22Rv1 (cell line): ENCODE data around the gene GUCD1.
"Not testable (repeated sequence)": the region's sequence is repeated elsewhere in the genome, so short reads cannot be mapped to it uniquely, and the experiment has no call there.

Experiments
- ZFX ChIP-seq: fragments of 450-650 bp; IDR thresholded peaks from 2 replicates; pipeline ENCODE4 v1.6.1; 2017; ENCODE audit warnings: antibody characterized with exemption, borderline replicate concordance
- TF ChIP-seq, protein P1 (sequence below): fragments of 450-650 bp; IDR thresholded peaks from 2 replicates; pipeline ENCODE4 v1.5.1; 2017; ENCODE audit warnings: mild to moderate bottlenecking

DNA sequence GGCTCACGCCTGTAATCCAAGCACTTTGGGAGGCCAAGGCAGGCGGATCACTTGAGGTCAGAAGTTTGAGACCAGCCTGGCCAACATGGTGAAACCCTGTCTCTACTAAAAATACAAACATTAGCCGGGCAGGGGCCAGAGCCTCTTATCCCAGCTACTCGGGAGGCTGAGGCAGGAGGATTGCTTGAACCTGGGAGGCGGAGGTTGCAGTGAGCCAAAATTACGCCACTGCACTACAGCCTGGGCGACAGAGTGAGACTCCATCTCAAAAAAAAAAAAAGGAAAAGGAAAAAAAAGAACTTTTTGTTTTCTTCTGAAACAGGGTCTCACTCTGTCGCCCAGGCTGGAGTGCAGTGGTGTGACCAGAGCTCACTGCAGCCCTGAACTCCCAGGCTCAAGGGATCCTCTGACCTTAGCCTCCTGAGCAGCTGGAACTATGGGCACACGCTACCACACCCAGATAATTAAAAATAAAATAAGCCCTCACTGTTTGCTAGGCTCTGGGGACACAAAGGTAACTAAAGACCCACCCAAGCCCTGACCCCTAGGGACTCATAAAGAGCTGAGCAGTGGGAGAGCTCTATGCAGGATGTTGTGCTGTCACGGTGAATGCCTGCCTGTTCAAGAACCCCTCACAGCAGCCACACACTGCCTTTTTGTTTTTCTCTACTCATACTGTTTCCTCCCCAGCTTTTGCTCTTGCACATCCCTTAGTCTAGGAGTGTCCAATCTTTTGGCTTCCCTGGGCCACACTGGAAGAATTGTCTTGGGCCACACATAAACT, 2.2 kb downstream of the GUCD1 start:
- TF ChIP-seq, protein P1, sequence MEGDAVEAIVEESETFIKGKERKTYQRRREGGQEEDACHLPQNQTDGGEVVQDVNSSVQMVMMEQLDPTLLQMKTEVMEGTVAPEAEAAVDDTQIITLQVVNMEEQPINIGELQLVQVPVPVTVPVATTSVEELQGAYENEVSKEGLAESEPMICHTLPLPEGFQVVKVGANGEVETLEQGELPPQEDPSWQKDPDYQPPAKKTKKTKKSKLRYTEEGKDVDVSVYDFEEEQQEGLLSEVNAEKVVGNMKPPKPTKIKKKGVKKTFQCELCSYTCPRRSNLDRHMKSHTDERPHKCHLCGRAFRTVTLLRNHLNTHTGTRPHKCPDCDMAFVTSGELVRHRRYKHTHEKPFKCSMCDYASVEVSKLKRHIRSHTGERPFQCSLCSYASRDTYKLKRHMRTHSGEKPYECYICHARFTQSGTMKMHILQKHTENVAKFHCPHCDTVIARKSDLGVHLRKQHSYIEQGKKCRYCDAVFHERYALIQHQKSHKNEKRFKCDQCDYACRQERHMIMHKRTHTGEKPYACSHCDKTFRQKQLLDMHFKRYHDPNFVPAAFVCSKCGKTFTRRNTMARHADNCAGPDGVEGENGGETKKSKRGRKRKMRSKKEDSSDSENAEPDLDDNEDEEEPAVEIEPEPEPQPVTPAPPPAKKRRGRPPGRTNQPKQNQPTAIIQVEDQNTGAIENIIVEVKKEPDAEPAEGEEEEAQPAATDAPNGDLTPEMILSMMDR: not testable (repeated sequence)
- TF ChIP-seq ZFX: not testable (repeated sequence)
